WERI-Rb-1 (cell line): ENCODE results near the gene OLIG2.
A peak's percentile ranks its signal among the peaks of the same experiment; 100 is the strongest.

ENCODE experiments used
- DNase-seq: peaks from one replicate; pipeline ENCODE4 v3.0.0-alpha.2; 2020
- H3K27ac ChIP-seq: fragments of 250-450 bp; sonication (Bioruptor Pico); 2 replicates; pipeline ENCODE4 v1.5.1; 2020; ENCODE audit warnings: mild to moderate bottlenecking, moderate library complexity
- H3K27me3 ChIP-seq: fragments of 250-450 bp; sonication (Bioruptor Pico); 2 replicates; pipeline ENCODE4 v1.5.1; 2021; ENCODE audit warnings: mild to moderate bottlenecking, low read depth, moderate library complexity; ENCODE audit not compliant: insufficient read depth, severe bottlenecking
- H3K36me3 ChIP-seq: fragments of 250-450 bp; sonication (Bioruptor Pico); 2 replicates; pipeline ENCODE4 v1.5.1; 2020; ENCODE audit warnings: mild to moderate bottlenecking, moderate library complexity
- H3K4me3 ChIP-seq: 2 replicates; pipeline ENCODE4 v1.5.1; 2011; ENCODE audit warnings: low read depth, mild to moderate bottlenecking, control low read depth, low read length
- H3K9me3 ChIP-seq: fragments of 250-450 bp; sonication (Bioruptor Pico); 2 replicates; pipeline ENCODE4 v1.5.1; 2021; ENCODE audit warnings: mild to moderate bottlenecking, moderate library complexity; ENCODE audit not compliant: severe bottlenecking
- CTCF ChIP-seq: IDR thresholded peaks from 2 replicates; pipeline ENCODE4 v1.5.1; 2011; ENCODE audit warnings: low read depth, mild to moderate bottlenecking, control low read depth, inconsistent platforms, low read length

Gene OLIG2

GRCh38 chr21:33015756-33016155 is 10.0 kb upstream of the OLIG2 start:
- Histone ChIP-seq H3K9me3 (peaks cover under 1% of the 10 kb centered on the region), H3K4me3 (no peak overlapping the region), H3K36me3 (no peaks in the 10 kb centered on the region), H3K27me3 (no peaks in the 10 kb centered on the region), H3K27ac (no peak overlapping the region)
- no peak for DNase-seq
- TF ChIP-seq CTCF: no peak

GRCh38 chr21:33018707-33019465 is 6.8 kb upstream of the OLIG2 start:
- H3K9me3 ChIP-seq: no peaks in the 10 kb centered on the region
- no peak overlapping the region for H3K4me3 ChIP-seq

GRCh38 chr21:33019516-33019884 is 6.2 kb upstream of the OLIG2 start:
- peaks cover 14% of the 10 kb centered on the region for H3K27me3 ChIP-seq

More at GRCh38 chr21:33018707-33019465, 6.8 kb upstream of the OLIG2 start:
- no peak for DNase-seq
- Histone ChIP-seq H3K36me3 (no peaks in the 10 kb centered on the region), H3K27ac (no peak overlapping the region), H3K27me3 (peaks cover 7% of the 10 kb centered on the region)
- TF ChIP-seq CTCF: no peak

GRCh38 chr21:33019885-33020557 is 5.7 kb upstream of the OLIG2 start:
- Histone ChIP-seq H3K4me3 (peak overlapping the region; percentile 41), H3K36me3 (no peaks in the 10 kb centered on the region), H3K9me3 (no peaks in the 10 kb centered on the region), H3K27ac (no peak overlapping the region), H3K27me3 (peaks cover 19% of the 10 kb centered on the region)
- TF ChIP-seq CTCF: no peak
- DNase-seq: peak; percentile 42

More at GRCh38 chr21:33019516-33019884, 6.2 kb upstream of the OLIG2 start:
- peak overlapping the region; percentile 41 for H3K4me3 ChIP-seq
- H3K36me3 ChIP-seq: no peaks in the 10 kb centered on the region
- H3K27ac ChIP-seq: no peak overlapping the region
- DNase-seq: no peak
- no peak for TF ChIP-seq CTCF
- no peaks in the 10 kb centered on the region for H3K9me3 ChIP-seq

- Histone ChIP-seq H3K27ac (no peak overlapping the region), H3K36me3 (no peaks in the 10 kb centered on the region), H3K9me3 (no peaks in the 10 kb centered on the region), H3K27me3 (peaks cover 25% of the 10 kb centered on the region), H3K4me3 (peak overlapping the region; percentile 41)
- no peak for DNase-seq
- no peak for TF ChIP-seq CTCF
These were observed 5.1 kb upstream of the OLIG2 start for GRCh38 chr21:33020558-33021100.
